Smooth muscle cell of the pulmonary artery (primary cell): ENCODE measurements around the gene CYP2A7. TPM values are rescaled to one million over a fixed set of nuclear protein-coding genes. Genes with fewer than 3 reads are reported as not detected.

Experiments
- total RNA-seq: library from RNA; depleted of rRNA; stranded (reverse); fragments of >200 nt; gene quantifications from 2 replicates; pipeline ENCODE4 v1.2.3, GENCODE V29; 2014

CYP2A7 gene, protein sequence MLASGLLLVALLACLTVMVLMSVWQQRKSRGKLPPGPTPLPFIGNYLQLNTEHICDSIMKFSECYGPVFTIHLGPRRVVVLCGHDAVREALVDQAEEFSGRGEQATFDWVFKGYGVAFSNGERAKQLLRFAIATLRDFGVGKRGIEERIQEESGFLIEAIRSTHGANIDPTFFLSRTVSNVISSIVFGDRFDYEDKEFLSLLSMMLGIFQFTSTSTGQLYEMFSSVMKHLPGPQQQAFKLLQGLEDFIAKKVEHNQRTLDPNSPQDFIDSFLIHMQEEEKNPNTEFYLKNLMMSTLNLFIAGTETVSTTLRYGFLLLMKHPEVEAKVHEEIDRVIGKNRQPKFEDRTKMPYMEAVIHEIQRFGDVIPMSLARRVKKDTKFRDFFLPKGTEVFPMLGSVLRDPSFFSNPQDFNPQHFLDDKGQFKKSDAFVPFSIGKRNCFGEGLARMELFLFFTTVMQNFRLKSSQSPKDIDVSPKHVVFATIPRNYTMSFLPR
- total RNA-seq, result not detected in 2 replicates

GRCh38 chr19:40882062-40882461, at the start of gene CYP2A7:
TSS of gene CYP2A7 (minus strand) at chr19:40882231. CDS start at chr19:40882210, 21 bp downstream.

GRCh38 chr19:40850277-40850676, 31.8 kb downstream of the CYP2A7 start, which contains the start of gene CYP2A6:
TSS of gene CYP2A6 (minus strand) at chr19:40850447. CDS start at chr19:40850426, 21 bp downstream.

Other genes with a start within 250 kb of the CYP2A7 start
- gene NUMBL, start 191.6 kb downstream of the CYP2A7 start, total RNA-seq, result 50.4 and 65.7 TPM in 2 replicates
- 31.7 and 33.8 TPM in 2 replicates for gene COQ8B, start 165.3 kb downstream of the CYP2A7 start, total RNA-seq
- 13.0 and 16.6 TPM in 2 replicates for gene ITPKC, start 165.1 kb downstream of the CYP2A7 start, total RNA-seq
- 1.8 and 2.9 TPM in 2 replicates for gene ACTMAP, start 131.8 kb downstream of the CYP2A7 start, total RNA-seq
- gene SNRPA, start 131.0 kb downstream of the CYP2A7 start, total RNA-seq, result 24.7 and 34.7 TPM in 2 replicates
- 0.33 TPM in 1 of 2 replicates, not detected in the other for gene MIA, start 106.7 kb downstream of the CYP2A7 start, total RNA-seq
- gene RAB4B, start 104.0 kb downstream of the CYP2A7 start, total RNA-seq, result 9.6 and 11.2 TPM in 2 replicates
- gene EGLN2, start 83.0 kb downstream of the CYP2A7 start, total RNA-seq, result 70.8 and 81.6 TPM in 2 replicates
- not detected in 2 replicates for gene CYP2A6, start 31.8 kb downstream of the CYP2A7 start, total RNA-seq
- gene CYP2B6, start 109.1 kb upstream of the CYP2A7 start, total RNA-seq, result not detected in 2 replicates
- not detected in 2 replicates for gene CYP2A13, start 206.2 kb upstream of the CYP2A7 start, total RNA-seq
- not detected in 2 replicates for gene CYP2F1, start 232.2 kb upstream of the CYP2A7 start, total RNA-seq